ENCODE data around the gene NRXN3.

GRCh38 chr14:79157369-79157768 lies 987.2 kb downstream of the NRXN3 start:
- TF ChIP-seq CTCF (IDR thresholded peaks at IDR 0.05) (no peak), POLR2AphosphoS5 (IDR thresholded peaks at IDR 0.05; ENCODE audit: low read depth, low read length) (no peak)

All from Panc1 (cell line).